ENCODE measurements around the gene ABI2. TPM values are rescaled to one million over a fixed set of nuclear protein-coding genes. Genes with fewer than 3 reads are reported as not detected.

Gene ABI2
- polyA plus RNA-seq, 1 of the 3 experiments (the other 2 are of a cell fraction), result 51.5 TPM

GRCh38 chr2:203418271-203418670 is 90.1 kb downstream of the ABI2 start:
- Histone ChIP-seq H3K9me2 (no peaks in the 10 kb centered on the region), H3F3A (replicated peaks; ENCODE audit: insufficient read depth) (no peaks in the 10 kb centered on the region), H3K9me3 (peaks cover 3% of the 10 kb centered on the region; the same call in 1 of the 2 replicates), H3K4me1 (ENCODE audit: control insufficient read depth in 1 of 2, insufficient read depth in 2 of 2, low read depth in 1 of 2, low read length in 1 of 2) (no peaks in the 10 kb centered on the region), H3K9ac (no peak overlapping the region), H3K27me3 (ENCODE audit: insufficient read depth) (no peaks in the 10 kb centered on the region), H3K36me3 (replicated peaks in 1 of 2; ENCODE audit: control insufficient read depth in 1 of 2, insufficient read depth in 2 of 2, low read length in 1 of 2) (peaks cover 34 to 70% of the 10 kb centered on the region in 2 experiments), H3K79me2 (ENCODE audit: insufficient read depth) (peaks cover 26% of the 10 kb centered on the region; the same call in 1 of the 2 replicates), H3K4me3 (ENCODE audit: low read depth in 2 of 2, low read length in 1 of 2) (no peak overlapping the region), H3K27ac (ENCODE audit: low read depth in 2 of 2, low read length in 1 of 2) (no peak overlapping the region), H3K4me2 (no peak overlapping the region), H2AFZ (ENCODE audit: low read depth) (no peak overlapping the region), H4K20me1 (ENCODE audit: insufficient read depth) (no peaks in the 10 kb centered on the region)
- ChIA-PET CTCF (no interaction called here), POLR2A (no interaction called here)
- TF ChIP-seq GABPA (IDR thresholded peaks at IDR 0.05; ENCODE audit: low read depth) (no peak), MAX (IDR thresholded peaks at IDR 0.05; ENCODE audit: low read depth) (no peak), MEF2A (IDR thresholded peaks at IDR 0.05; ENCODE audit: borderline replicate concordance, low read depth) (no peak), NFIC (IDR thresholded peaks at IDR 0.05; ENCODE audit: borderline replicate concordance) (no peak), RXRA (IDR thresholded peaks at IDR 0.05; ENCODE audit: borderline replicate concordance, low read depth) (no peak), IRF3 (IDR thresholded peaks at IDR 0.05; ENCODE audit: low read depth, low read length) (no peak), SMC3 (IDR thresholded peaks at IDR 0.05; ENCODE audit: low read depth, low read length) (no peak), RCOR1 (IDR thresholded peaks at IDR 0.05; ENCODE audit: low read length) (no peak), NRF1 (IDR thresholded peaks at IDR 0.05; ENCODE audit: low read depth, low read length) (no peak), RFX5 (IDR thresholded peaks at IDR 0.05; ENCODE audit: low read length) (no peak), USF1 (IDR thresholded peaks at IDR 0.05; ENCODE audit: borderline replicate concordance, low read depth) (no peak), MXI1 (IDR thresholded peaks at IDR 0.05; ENCODE audit: low read depth, low read length) (no peak), SIN3A (IDR thresholded peaks at IDR 0.05; ENCODE audit: borderline replicate concordance, low read depth, low read length) (no peak)
- WGBS (ENCODE audit: low lambda C conversion rate), result 94% methylated on average over 6 of the region's 8 CpGs
- no peak for DNase-seq

GRCh38 chr2:203427061-203427460 is 98.9 kb downstream of the ABI2 start:
- peaks cover 0 to 3% of the 10 kb centered on the region in 2 experiments; a peak in 1 of 4 replicates for H3K4me1 ChIP-seq (ENCODE audit: control insufficient read depth in 1 of 2, insufficient read depth in 2 of 2, low read depth in 1 of 2, low read length in 1 of 2)
- no peak overlapping the region for H3K4me2 ChIP-seq
- H3K79me2 ChIP-seq (ENCODE audit: insufficient read depth), result peaks cover 19% of the 10 kb centered on the region; the same call in 1 of the 2 replicates
- H3K4me3 ChIP-seq (ENCODE audit: low read depth in 2 of 2, low read length in 1 of 2), result no peak overlapping the region
- no peak overlapping the region for H2AFZ ChIP-seq (ENCODE audit: low read depth)
- peaks cover 37% of the 10 kb centered on the region for H3F3A ChIP-seq (replicated peaks; ENCODE audit: insufficient read depth)
- 32% methylated on average over 2 of the region's 2 CpGs for WGBS (ENCODE audit: low lambda C conversion rate)
- no peak for DNase-seq
- CTCF ChIA-PET, result interaction anchor here (1.8 kb wide), 1 partner anchor 52 kb away, joined by 4 read pairs; no protein-coding TSS in a partner anchor
- H4K20me1 ChIP-seq (ENCODE audit: insufficient read depth), result no peaks in the 10 kb centered on the region
- peak overlapping the region in 1 of 2 experiments; percentile 70; a peak in 2 of 4 replicates for H3K27ac ChIP-seq (ENCODE audit: low read depth in 2 of 2, low read length in 1 of 2)
- H3K27me3 ChIP-seq (ENCODE audit: insufficient read depth), result no peaks in the 10 kb centered on the region
- no peaks in the 10 kb centered on the region for H3K9me3 ChIP-seq
- peaks cover 37 to 50% of the 10 kb centered on the region in 2 experiments for H3K36me3 ChIP-seq (replicated peaks in 1 of 2; ENCODE audit: control insufficient read depth in 1 of 2, insufficient read depth in 2 of 2, low read length in 1 of 2)
- H3K9me2 ChIP-seq, result no peaks in the 10 kb centered on the region
- H3K9ac ChIP-seq, result no peak overlapping the region
- POLR2A ChIA-PET, result no interaction called here
- no peak for TF ChIP-seq NRF1 (IDR thresholded peaks at IDR 0.05; ENCODE audit: low read depth, low read length)
- no peak for TF ChIP-seq SMC3 (IDR thresholded peaks at IDR 0.05; ENCODE audit: low read depth, low read length)
- peak; percentile 53; the same call in 1 of the 2 replicates for TF ChIP-seq RXRA (IDR thresholded peaks at IDR 0.05; ENCODE audit: borderline replicate concordance, low read depth)
- TF ChIP-seq ZBTB33 (IDR thresholded peaks at IDR 0.05; ENCODE audit: borderline replicate concordance, low read depth), result no peak
- TF ChIP-seq RAD21 (IDR thresholded peaks at IDR 0.05; ENCODE audit: low read length), result no peak
- peak; percentile 40 for TF ChIP-seq JUND (IDR thresholded peaks at IDR 0.05)
- peak; percentile 52; the same call in 1 of the 2 replicates for TF ChIP-seq FOSL2 (IDR thresholded peaks at IDR 0.05; ENCODE audit: borderline replicate concordance, low read depth)
- peak; percentile 91 for TF ChIP-seq PBX3 (IDR thresholded peaks at IDR 0.05)
- TF ChIP-seq TCF12 (IDR thresholded peaks at IDR 0.05), result peak; percentile 66; the same call in 1 of the 2 replicates
- no peak for TF ChIP-seq MEF2A (IDR thresholded peaks at IDR 0.05; ENCODE audit: borderline replicate concordance, low read depth)
- no peak for TF ChIP-seq RCOR1 (IDR thresholded peaks at IDR 0.05; ENCODE audit: low read length)
- TF ChIP-seq SIN3A (IDR thresholded peaks at IDR 0.05; ENCODE audit: borderline replicate concordance, low read depth, low read length), result no peak
- TF ChIP-seq EP300 (IDR thresholded peaks at IDR 0.05; ENCODE audit: borderline replicate concordance in 1 of 2, low read depth in 1 of 2, low read length in 1 of 2), result peak in 1 of 2 experiments; percentile 16; a peak in 1 of 4 replicates
